VCaP (cell line): ENCODE measurements around the gene STPG2.

Source experiments
- H3K27ac ChIP-seq: fragments of 450-650 bp; 2 replicates; pipeline ENCODE4 v1.5.1; 2017
- TF ChIP-seq, protein P1 (sequence below): fragments of 450-650 bp; conservative IDR thresholded peaks from 2 replicates; pipeline ENCODE4 v1.5.1; 2017; ENCODE audit warnings: mild to moderate bottlenecking, moderate library complexity

The STPG2 gene

DNA sequence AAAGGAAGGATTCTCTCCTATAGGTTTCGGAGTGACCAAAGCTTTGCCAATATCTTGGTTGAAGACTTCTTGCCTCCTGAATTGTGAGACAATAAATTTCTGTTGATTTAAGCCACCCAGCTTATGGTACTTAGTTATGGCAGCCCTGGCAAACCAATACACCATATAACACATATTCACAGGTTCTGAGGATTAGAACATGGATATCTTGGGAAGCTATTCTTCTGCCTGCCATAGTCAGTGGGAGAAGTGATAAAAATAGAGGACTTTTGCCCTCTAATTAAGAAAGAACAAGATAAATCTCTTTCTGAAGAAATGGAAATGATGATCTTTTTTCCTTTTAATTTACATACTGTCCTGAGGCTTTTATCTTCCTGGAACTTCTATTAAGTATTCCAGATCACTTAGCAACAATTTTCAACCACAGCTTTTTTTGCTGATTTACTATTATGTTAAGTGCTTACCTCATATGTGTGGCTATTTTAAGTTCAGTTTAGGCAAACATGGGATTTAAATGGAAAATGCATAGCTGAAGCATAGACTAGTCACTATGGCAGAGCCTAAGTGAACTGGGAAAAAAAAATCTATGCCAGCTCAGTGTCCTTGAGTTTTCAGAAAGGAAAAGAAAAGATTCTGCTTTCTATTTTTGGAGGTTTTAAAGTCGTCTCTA, 381.7 kb downstream of the STPG2 start:
- TF ChIP-seq, protein P1, sequence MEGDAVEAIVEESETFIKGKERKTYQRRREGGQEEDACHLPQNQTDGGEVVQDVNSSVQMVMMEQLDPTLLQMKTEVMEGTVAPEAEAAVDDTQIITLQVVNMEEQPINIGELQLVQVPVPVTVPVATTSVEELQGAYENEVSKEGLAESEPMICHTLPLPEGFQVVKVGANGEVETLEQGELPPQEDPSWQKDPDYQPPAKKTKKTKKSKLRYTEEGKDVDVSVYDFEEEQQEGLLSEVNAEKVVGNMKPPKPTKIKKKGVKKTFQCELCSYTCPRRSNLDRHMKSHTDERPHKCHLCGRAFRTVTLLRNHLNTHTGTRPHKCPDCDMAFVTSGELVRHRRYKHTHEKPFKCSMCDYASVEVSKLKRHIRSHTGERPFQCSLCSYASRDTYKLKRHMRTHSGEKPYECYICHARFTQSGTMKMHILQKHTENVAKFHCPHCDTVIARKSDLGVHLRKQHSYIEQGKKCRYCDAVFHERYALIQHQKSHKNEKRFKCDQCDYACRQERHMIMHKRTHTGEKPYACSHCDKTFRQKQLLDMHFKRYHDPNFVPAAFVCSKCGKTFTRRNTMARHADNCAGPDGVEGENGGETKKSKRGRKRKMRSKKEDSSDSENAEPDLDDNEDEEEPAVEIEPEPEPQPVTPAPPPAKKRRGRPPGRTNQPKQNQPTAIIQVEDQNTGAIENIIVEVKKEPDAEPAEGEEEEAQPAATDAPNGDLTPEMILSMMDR: no peak

DNA sequence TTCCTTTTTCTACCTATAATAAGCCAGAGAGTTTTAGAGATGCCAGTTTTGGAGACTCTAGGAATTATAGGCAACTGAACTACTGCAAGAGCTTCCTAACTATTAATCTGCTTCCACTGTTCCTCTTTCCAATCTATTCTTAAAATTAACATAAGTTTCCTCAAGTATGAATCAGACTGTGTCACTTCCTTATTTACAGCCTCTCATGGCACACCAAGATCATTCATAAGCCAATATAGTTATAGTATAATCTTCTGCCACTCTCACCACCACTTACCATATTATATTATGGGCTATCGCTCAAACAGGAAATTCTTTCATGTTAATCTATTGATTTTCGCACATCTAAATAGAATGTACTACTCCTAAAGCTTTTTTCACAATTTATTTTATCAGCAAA, 383.5 kb downstream of the STPG2 start:
- H3K27ac ChIP-seq: no peak overlapping the region
- TF ChIP-seq, protein P1: no peak

More for the DNA sequence above, 381.7 kb downstream of the STPG2 start:
- H3K27ac ChIP-seq: peak overlapping the region; percentile 39

DNA sequence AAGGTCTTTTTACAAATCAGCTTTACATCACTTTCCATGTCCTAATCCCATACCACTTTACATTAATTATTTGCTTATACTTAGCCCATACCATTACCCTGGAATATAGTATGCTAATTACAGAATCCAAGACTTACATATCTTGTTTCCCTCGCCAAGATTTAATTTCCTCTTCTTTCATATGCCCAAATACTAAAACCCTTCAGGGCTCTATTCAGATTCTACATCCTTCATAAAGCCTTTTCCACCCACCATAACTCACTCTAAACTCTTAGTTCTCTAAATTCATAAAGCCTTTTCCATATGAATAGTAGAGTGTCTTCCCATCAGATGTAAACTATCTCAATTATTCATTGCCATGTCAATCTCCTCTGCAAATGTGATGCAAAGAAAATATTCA, 390.7 kb downstream of the STPG2 start:
- no peak overlapping the region for H3K27ac ChIP-seq
- TF ChIP-seq, protein P1: no peak

DNA sequence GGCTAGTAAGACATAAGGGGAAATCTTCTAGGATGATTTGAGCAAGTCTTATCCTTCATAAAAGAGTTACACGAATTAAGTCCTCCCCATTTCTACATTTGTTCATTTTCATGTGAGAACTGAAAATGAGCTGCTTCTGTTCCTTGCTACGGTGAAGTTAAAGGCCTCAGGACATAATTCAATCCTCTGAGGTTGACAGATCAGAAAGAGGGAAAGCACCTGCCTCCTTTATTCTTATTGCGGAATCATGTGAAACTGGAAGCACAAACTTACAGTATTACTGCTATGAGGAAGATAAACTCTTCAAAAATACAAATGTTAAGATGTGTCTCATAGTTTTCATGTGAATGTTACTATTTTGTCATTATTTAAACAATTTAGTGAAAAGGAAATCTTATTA, 395.3 kb downstream of the STPG2 start:
- TF ChIP-seq, protein P1: no peak
- no peak overlapping the region for H3K27ac ChIP-seq

DNA sequence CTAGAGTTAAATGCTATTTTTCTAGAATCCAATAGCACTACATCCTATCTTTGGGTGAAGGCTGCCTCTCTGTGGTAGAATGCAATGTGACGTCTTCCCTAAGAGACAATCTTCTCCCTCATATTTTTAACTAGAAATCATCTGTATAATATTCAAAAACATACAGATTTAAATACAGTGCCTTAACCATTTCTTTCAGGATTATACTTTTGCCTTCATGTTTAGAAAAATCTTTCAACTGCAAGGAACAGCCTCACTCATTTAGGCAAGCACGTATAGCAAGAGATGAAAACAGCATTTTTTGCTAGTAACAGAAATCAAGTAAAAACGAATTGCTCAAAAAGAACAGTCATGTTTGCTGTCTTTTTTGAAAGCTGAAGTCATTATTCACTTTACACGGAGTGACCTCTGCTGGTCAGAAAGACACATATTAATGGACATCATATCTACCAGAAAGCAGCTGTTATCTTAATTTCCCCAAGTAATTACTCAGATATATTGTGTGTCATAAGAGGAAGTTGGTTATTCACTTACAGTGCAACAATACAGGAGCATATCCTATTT, 422.3 kb downstream of the STPG2 start:
- H3K27ac ChIP-seq: peak overlapping the region; percentile 36
- TF ChIP-seq, protein P1: peak; percentile 75

DNA sequence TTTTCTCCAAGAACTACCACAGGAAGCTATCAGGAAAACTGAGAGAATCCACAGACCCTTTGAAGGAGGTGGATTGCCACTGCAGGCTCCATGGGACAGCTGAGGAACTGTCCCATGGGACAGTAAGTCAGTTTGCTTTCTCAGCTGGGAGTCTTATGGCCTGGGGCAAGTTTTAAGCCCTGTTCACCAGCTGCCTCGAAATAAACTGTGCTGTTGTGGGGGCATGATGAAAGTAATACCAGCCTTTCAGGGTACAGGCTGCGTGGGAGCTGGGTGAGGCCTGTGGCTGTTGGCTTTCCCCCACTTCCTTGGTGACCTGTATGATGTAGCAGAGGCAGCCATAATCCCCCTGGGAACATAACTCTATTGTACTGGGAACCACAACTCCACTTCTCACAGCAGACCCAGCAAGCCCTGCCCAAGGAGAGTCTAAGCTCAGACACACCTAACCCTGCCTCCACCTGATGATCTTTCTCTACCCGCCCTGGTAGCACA, 452.1 kb downstream of the STPG2 start:
- TF ChIP-seq, protein P1: no peak
- H3K27ac ChIP-seq: no peak overlapping the region

DNA sequence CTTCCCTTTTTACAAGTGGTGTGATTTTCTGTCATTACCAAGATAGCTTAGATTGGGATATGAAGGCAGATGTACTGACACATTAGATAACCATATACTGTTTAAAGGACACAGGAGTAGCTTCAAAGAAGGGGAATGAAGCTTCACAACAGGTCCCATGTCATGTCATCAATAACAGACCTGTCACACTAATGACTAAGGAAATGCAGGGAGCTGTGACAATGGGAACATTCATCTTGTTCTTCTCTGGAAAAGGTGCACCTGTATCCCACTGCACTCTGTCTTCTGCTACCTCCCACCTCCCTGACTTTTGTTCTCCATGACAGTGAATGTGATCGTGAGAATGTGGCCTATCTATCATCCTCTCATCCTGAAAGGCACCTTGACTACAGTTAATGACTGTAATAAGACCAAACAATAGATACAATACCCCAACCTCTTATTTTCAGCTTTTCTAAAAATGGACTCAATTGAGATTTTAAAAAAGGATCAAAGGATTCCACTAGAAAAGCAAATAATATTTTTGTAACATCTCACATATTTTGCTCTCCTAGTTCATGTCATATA, 472.5 kb downstream of the STPG2 start:
- TF ChIP-seq, protein P1: no peak
- no peak overlapping the region for H3K27ac ChIP-seq
